Osteocyte (in vitro differentiated cells): Measurements from ENCODE around the gene ARFIP1. TPM values are rescaled to one million over a fixed set of nuclear protein-coding genes. Genes with fewer than 3 reads are reported as not detected.
"Not testable (repeated sequence)": the region's sequence is repeated elsewhere in the genome, so short reads cannot be mapped to it uniquely, and the experiment has no call there.

Source experiments
- DNase-seq: peaks from one replicate; pipeline ENCODE4 v3.0.0; 2021; ENCODE audit warnings: mixed read lengths; ENCODE audit not compliant: unreplicated experiment; ENCODE audit errors: extremely low spot score
- H3K27ac Mint-ChIP-seq: one replicate; pipeline ENCODE4 v1.8.0; 2021; ENCODE audit warnings: mild to moderate bottlenecking, mixed read lengths; ENCODE audit not compliant: unreplicated experiment
- H3K27me3 Mint-ChIP-seq: one replicate; pipeline ENCODE4 v1.8.0; 2021; ENCODE audit warnings: mixed read lengths; ENCODE audit not compliant: unreplicated experiment
- H3K36me3 Mint-ChIP-seq: one replicate; pipeline ENCODE4 v1.8.0; 2021; ENCODE audit warnings: mixed read lengths; ENCODE audit not compliant: unreplicated experiment
- H3K4me1 Mint-ChIP-seq: one replicate; pipeline ENCODE4 v1.8.0; 2021; ENCODE audit warnings: mixed read lengths; ENCODE audit not compliant: unreplicated experiment
- H3K4me3 Mint-ChIP-seq: one replicate; pipeline ENCODE4 v1.8.0; 2021; ENCODE audit warnings: mild to moderate bottlenecking, moderate library complexity, mixed read lengths; ENCODE audit not compliant: unreplicated experiment
- H3K9me3 Mint-ChIP-seq: one replicate; pipeline ENCODE4 v1.8.0; 2021; ENCODE audit warnings: mixed read lengths; ENCODE audit not compliant: unreplicated experiment
- total RNA-seq: library from RNA; stranded (reverse); gene quantifications from 2 replicates; pipeline ENCODE4 v1.2.1, GENCODE V29; 2021
- TF ChIP-seq, protein P1 (sequence below): fragments of 200-600 bp; sonication (generic); IDR thresholded peaks from 2 replicates; pipeline ENCODE4 v1.5.0; 2021; ENCODE audit warnings: antibody characterized with exemption, mild to moderate bottlenecking, moderate library complexity

The ARFIP1 gene
- total RNA-seq, 1 donor from 2014 or later, result 41.9 TPM

DNA sequence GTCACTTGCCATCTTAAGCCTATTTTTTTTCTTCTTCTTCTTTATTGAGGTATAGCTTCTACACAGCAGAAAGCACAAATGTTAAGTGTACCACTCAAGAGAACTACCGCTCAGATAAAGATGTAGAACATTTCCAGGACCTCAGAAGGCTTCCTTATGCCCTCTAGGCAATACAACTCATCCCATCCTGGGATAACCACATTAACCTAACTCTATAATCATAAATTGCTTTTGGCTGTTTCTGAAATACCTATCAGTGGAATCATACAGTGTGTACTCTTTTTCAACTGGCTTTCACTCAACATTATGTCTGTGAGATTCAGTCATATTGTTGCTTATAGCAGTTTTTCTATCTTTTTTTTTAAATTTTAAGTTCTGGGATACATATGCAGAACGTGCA is 51.7 kb downstream of the ARFIP1 start:
- peaks cover 43% of the 10 kb centered on the region for H3K36me3 Mint-ChIP-seq
- peaks cover 29% of the 10 kb centered on the region for H3K9me3 Mint-ChIP-seq
- no peak overlapping the region for H3K27ac Mint-ChIP-seq
- DNase-seq, result no peak
- TF ChIP-seq, protein P1, sequence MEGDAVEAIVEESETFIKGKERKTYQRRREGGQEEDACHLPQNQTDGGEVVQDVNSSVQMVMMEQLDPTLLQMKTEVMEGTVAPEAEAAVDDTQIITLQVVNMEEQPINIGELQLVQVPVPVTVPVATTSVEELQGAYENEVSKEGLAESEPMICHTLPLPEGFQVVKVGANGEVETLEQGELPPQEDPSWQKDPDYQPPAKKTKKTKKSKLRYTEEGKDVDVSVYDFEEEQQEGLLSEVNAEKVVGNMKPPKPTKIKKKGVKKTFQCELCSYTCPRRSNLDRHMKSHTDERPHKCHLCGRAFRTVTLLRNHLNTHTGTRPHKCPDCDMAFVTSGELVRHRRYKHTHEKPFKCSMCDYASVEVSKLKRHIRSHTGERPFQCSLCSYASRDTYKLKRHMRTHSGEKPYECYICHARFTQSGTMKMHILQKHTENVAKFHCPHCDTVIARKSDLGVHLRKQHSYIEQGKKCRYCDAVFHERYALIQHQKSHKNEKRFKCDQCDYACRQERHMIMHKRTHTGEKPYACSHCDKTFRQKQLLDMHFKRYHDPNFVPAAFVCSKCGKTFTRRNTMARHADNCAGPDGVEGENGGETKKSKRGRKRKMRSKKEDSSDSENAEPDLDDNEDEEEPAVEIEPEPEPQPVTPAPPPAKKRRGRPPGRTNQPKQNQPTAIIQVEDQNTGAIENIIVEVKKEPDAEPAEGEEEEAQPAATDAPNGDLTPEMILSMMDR, result no peak
- no peak overlapping the region for H3K4me3 Mint-ChIP-seq
- H3K4me1 Mint-ChIP-seq, result no peaks in the 10 kb centered on the region
- no peaks in the 10 kb centered on the region for H3K27me3 Mint-ChIP-seq

DNA sequence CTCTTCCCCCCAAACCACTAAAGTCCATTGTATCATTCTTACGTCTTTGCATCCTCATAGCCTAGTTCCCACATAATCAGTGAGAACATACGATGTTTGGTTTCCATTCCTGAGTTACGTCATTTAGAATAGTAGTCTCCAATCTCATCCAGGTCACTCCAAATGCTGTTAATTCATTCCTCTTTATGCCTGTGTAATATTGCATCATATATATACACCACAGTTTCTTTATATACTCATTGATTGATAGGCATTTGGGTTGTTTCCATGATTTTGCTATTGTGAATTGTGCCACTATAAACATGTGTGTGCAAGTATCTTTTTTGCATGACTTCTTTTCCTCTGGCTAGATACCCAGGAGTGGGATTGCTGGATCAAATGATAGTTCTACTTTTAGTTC is 57.2 kb downstream of the ARFIP1 start:
- H3K4me3 Mint-ChIP-seq, result no peak overlapping the region
- H3K27ac Mint-ChIP-seq, result no peak overlapping the region
- TF ChIP-seq, protein P1, result no peak
- H3K9me3 Mint-ChIP-seq, result peaks cover 31% of the 10 kb centered on the region
- H3K4me1 Mint-ChIP-seq, result no peaks in the 10 kb centered on the region
- no peak for DNase-seq
- H3K36me3 Mint-ChIP-seq, result peaks cover 40% of the 10 kb centered on the region
- H3K27me3 Mint-ChIP-seq, result no peaks in the 10 kb centered on the region

DNA sequence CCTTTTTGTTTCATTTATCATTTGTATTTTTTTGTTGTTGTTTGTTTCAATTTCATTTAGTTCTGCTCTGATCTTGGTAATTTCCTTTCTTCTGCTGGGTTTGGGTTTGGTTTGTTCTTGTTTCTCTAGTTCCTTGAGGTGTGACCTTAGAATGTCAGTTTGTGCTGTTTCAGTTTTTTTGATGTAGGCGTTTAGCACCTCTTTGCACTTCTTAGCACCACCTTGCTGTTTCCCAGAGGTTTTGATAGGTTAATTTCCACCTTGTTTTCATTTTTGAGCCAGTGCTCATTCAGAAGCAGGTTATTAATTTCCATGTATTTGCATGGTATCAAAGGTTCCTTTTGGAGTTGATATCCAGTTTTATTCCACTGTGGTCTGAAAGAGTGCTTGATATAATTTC is 60.0 kb downstream of the ARFIP1 start:
- Mint-ChIP-seq H3K9me3 (peaks cover 20% of the 10 kb centered on the region), H3K36me3 (peaks cover 23% of the 10 kb centered on the region)

DNA sequence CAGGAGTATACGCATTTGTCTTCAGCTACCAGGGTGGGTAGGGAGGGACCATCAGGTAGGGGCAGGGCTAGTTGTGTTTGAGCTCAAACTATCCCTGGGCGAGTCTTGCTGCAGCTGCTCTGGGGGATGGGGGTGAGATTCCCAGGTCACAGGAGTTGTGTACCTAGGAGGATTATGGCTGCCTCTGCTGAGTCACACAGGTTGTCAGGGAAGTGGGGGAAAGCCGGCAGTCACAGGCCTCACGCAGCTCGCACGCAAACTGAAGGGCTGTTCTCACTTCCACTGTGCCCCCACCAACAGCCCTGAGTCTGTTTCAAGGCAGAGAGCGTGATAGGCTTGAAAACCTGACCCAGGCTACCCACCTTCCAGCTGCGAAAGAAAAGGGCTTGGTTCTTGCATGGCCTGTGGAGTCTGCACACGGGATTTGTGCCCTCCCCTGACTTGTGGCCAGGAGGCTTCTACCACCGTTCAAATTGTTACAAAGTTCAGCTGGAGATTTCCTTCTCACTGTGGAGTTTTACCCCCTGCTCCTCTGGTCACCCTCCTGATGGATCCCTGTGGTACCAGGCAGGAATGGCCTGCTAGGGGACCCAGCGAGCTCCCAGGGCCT is 63.8 kb downstream of the ARFIP1 start:
- Mint-ChIP-seq H3K27me3 (no peaks in the 10 kb centered on the region), H3K4me1 (peaks cover 2% of the 10 kb centered on the region), H3K9me3 (peaks cover 8% of the 10 kb centered on the region), H3K27ac (no peak overlapping the region), H3K36me3 (peaks cover 10% of the 10 kb centered on the region), H3K4me3 (no peak overlapping the region)
- no peak for DNase-seq
- TF ChIP-seq, protein P1, result no peak

More for the DNA sequence above, 60.0 kb downstream of the ARFIP1 start:
- not testable (repeated sequence) for H3K4me3 Mint-ChIP-seq, H3K27me3 Mint-ChIP-seq, DNase-seq, H3K27ac Mint-ChIP-seq, H3K4me1 Mint-ChIP-seq

- Mint-ChIP-seq H3K27ac (no peak overlapping the region), H3K4me3 (no peak overlapping the region), H3K27me3 (no peaks in the 10 kb centered on the region), H3K4me1 (peaks cover 8% of the 10 kb centered on the region), H3K36me3 (no peaks in the 10 kb centered on the region), H3K9me3 (no peaks in the 10 kb centered on the region)
- no peak for DNase-seq
- TF ChIP-seq, protein P1, result no peak
Measured at GRCh38 chr4:152847376-152847775, 67.6 kb downstream of the ARFIP1 start.

DNA sequence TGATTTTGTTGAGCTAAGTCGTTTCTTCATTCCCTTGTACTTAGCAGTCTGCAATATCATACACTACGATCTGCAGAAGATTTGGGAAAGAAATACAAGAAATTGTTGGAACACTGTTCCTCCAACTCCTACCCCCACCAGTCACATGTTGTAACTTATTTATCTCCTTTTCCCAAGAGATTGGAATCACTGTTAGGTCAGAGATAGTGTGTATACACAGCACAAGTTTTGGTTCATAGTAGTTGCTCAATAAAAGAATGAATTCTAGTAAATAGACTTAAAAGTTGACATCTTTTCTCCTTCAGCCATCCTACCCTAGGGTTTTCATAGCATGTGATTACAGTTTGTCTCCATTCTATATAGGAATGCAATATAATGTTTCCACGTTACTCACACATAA is 68.8 kb downstream of the ARFIP1 start:
- Mint-ChIP-seq H3K27ac (no peak overlapping the region), H3K36me3 (peaks cover 9% of the 10 kb centered on the region), H3K27me3 (no peaks in the 10 kb centered on the region), H3K9me3 (peaks cover 9% of the 10 kb centered on the region), H3K4me3 (no peak overlapping the region), H3K4me1 (peaks cover 8% of the 10 kb centered on the region)
- TF ChIP-seq, protein P1, result no peak
- no peak for DNase-seq
